ENCODE data around the gene TMTC1.

DNA sequence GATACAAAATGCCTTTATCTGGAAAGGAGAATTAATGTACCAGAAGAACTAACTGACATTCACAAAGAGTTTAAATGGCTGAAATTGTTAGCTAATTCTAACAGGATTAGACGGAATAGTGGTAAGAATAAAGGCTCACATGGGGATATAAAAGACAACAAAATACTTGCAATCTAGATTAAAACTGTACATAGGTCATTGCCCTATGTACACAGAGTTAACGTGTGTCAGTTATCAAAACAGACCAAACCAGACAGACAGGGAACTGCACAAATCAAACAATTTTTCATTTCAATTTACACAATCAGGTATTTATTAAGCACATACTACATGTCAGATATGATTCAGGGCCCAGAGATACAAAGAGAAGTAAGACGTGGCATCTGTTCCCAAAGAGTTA, 12.6 kb downstream of the TMTC1 start:
- TF ChIP-seq, protein P1, sequence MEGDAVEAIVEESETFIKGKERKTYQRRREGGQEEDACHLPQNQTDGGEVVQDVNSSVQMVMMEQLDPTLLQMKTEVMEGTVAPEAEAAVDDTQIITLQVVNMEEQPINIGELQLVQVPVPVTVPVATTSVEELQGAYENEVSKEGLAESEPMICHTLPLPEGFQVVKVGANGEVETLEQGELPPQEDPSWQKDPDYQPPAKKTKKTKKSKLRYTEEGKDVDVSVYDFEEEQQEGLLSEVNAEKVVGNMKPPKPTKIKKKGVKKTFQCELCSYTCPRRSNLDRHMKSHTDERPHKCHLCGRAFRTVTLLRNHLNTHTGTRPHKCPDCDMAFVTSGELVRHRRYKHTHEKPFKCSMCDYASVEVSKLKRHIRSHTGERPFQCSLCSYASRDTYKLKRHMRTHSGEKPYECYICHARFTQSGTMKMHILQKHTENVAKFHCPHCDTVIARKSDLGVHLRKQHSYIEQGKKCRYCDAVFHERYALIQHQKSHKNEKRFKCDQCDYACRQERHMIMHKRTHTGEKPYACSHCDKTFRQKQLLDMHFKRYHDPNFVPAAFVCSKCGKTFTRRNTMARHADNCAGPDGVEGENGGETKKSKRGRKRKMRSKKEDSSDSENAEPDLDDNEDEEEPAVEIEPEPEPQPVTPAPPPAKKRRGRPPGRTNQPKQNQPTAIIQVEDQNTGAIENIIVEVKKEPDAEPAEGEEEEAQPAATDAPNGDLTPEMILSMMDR (IDR thresholded peaks at IDR 0.05): no peak
- TF ChIP-seq EZH2 (IDR thresholded peaks at IDR 0.05; ENCODE audit: borderline replicate concordance, insufficient read depth, low read depth, low read length, poor library complexity, severe bottlenecking): no peak

All from B cell (primary cell).